Ishikawa (cell line): ENCODE measurements around the gene MACROD2.

Experiments used
- EGR1 ChIP-seq: IDR thresholded peaks from 2 replicates; pipeline ENCODE4 v1.6.1; 2012
- EP300 ChIP-seq: IDR thresholded peaks from 2 replicates; pipeline ENCODE4 v1.6.1; 2012; ENCODE audit warnings: borderline replicate concordance
- FOXM1 ChIP-seq: IDR thresholded peaks from 2 replicates; pipeline ENCODE4 v1.6.1; 2012; ENCODE audit warnings: low read depth, borderline replicate concordance
- NFIC ChIP-seq: IDR thresholded peaks from 2 replicates; pipeline ENCODE4 v1.6.1; 2012
- RAD21 ChIP-seq: IDR thresholded peaks from 2 replicates; pipeline ENCODE4 v1.6.1; 2012; ENCODE audit warnings: low read depth
- REST ChIP-seq: IDR thresholded peaks from 2 replicates; pipeline ENCODE4 v1.6.1; 2012; ENCODE audit warnings: low read depth, mild to moderate bottlenecking
- TAF1 ChIP-seq: IDR thresholded peaks from 2 replicates; pipeline ENCODE4 v1.6.1; 2012; ENCODE audit warnings: low read depth, mild to moderate bottlenecking
- TEAD4 ChIP-seq: IDR thresholded peaks from 2 replicates; pipeline ENCODE4 v1.6.1; 2012
- USF1 ChIP-seq: IDR thresholded peaks from 2 replicates; pipeline ENCODE4 v1.6.1; 2012
- YY1 ChIP-seq: IDR thresholded peaks from 2 replicates; pipeline ENCODE4 v1.6.1; 2012; ENCODE audit warnings: low read depth
- TF ChIP-seq, protein P1 (sequence below): IDR thresholded peaks from 2 replicates; pipeline ENCODE4 v1.6.1; 2012

- TF ChIP-seq USF1 (no peak), EGR1 (no peak), YY1 (no peak), REST (no peak), EP300 (no peak), TAF1 (no peak), NFIC (no peak), RAD21 (no peak), FOXM1 (no peak), TEAD4 (no peak)
- TF ChIP-seq, protein P1, sequence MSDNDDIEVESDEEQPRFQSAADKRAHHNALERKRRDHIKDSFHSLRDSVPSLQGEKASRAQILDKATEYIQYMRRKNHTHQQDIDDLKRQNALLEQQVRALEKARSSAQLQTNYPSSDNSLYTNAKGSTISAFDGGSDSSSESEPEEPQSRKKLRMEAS = no peak
These were observed 349.4 kb downstream of the MACROD2 start for GRCh38 chr20:14344746-14345145.
